Uterus (tissue), 2 donors: Measurements from ENCODE around the gene PREX1.

Experiments used
- POLR2A ChIP-seq, 2 donors: fragments of 450-650 bp; IDR thresholded peaks; one replicate each; pipeline ENCODE4 v1.6.1; 2016; ENCODE audit warnings: antibody characterized with exemption in 2 of 2, mild to moderate bottlenecking in 1 of 2, moderate library complexity in 1 of 2
- TF ChIP-seq, protein P1 (sequence below), 4 experiments: fragments of 200-600 bp in 2 of 4; fragments of 450-650 bp in 2 of 4; sonication (generic) in 2 of 4; IDR thresholded peaks; one replicate each; pipeline ENCODE4 v1.5.1; 2016 to 2019; ENCODE audit warnings: antibody characterized with exemption in 4 of 4, mild to moderate bottlenecking in 2 of 4, moderate library complexity in 1 of 4

DNA sequence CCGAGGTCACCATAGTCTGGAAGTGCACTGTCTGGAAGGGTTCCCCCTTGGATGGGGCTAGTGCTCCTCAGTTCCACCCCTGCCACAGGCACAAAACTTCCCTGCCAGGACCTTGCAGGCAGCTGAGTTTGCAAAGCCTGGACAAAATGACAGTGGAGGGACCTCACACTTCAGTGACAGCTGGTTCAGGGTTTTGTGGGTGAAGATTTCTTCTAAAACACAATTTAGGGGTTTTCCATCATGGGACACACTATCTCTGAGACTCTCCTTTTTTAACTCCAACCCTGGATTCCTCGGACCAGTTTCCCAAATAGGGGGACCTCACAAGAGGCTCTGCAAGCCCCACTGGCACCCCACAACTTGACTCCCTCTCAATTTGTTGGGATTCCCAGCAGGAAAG lies 33.6 kb upstream of the PREX1 start:
- TF ChIP-seq, protein P1, sequence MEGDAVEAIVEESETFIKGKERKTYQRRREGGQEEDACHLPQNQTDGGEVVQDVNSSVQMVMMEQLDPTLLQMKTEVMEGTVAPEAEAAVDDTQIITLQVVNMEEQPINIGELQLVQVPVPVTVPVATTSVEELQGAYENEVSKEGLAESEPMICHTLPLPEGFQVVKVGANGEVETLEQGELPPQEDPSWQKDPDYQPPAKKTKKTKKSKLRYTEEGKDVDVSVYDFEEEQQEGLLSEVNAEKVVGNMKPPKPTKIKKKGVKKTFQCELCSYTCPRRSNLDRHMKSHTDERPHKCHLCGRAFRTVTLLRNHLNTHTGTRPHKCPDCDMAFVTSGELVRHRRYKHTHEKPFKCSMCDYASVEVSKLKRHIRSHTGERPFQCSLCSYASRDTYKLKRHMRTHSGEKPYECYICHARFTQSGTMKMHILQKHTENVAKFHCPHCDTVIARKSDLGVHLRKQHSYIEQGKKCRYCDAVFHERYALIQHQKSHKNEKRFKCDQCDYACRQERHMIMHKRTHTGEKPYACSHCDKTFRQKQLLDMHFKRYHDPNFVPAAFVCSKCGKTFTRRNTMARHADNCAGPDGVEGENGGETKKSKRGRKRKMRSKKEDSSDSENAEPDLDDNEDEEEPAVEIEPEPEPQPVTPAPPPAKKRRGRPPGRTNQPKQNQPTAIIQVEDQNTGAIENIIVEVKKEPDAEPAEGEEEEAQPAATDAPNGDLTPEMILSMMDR (IDR thresholded peaks at IDR 0.05): no peak
- TF ChIP-seq POLR2A (IDR thresholded peaks at IDR 0.05): no peak
